Raji (cell line): ENCODE data around the gene CCDC50.

ENCODE experiments used
- POLR2A ChIP-seq: IDR thresholded peaks from 2 replicates; pipeline ENCODE4 v1.6.1; 2011; ENCODE audit warnings: low read depth, low read length, control low read depth; ENCODE audit not compliant: insufficient read depth

CCDC50 gene

DNA sequence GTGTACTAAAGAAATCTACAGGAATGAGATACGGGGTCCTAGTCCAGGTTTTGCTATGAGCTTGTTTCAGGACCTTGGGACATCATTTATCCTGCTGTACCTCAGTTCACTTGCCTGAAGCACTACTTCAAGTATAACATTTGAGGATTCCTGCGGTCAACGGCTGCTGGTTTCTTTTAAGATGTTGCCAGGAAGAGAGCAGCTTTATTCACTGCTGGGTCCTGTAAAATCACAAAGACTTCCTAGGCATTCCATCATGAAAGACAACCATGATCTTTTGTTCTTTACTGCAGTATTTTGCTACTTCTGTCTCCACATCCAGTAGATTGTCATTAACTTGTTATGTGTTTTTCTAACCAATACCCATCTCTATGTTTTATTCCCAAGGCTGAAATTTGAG, 70.7 kb downstream of the CCDC50 start:
- TF ChIP-seq POLR2A = no peak

GRCh38 chr3:191401775-191402357, 72.7 kb downstream of the CCDC50 start:
- TF ChIP-seq POLR2A = no peak

DNA sequence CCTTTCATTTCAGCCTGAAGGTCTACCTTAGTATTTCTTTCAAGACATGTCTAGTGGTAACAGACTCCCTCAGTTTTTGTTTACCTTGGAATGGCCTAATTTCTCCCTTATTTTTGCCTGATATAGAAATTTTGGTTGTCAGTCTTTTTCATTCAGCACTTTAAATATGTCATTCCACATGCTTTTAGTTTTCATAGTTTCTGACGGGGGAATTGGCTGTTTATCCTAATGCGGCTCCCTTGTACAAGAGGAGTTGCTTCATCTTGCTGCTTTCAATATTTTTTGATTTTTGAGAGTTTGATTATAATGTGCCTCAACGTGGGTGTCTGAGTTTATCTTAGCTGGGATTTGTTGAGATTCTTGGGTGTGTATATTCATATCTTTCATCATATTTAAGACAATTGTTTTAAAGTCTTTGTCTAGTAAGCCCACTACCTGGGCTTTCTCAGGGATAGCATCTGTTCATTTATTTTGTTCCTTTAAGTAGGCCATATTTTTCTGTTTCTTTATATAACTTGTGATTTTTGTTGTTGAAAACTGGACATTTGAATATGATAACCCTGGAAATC, 80.7 kb downstream of the CCDC50 start:
- no peak for TF ChIP-seq POLR2A

GRCh38 chr3:191412759-191413158, 83.6 kb downstream of the CCDC50 start:
- TF ChIP-seq POLR2A = no peak

DNA sequence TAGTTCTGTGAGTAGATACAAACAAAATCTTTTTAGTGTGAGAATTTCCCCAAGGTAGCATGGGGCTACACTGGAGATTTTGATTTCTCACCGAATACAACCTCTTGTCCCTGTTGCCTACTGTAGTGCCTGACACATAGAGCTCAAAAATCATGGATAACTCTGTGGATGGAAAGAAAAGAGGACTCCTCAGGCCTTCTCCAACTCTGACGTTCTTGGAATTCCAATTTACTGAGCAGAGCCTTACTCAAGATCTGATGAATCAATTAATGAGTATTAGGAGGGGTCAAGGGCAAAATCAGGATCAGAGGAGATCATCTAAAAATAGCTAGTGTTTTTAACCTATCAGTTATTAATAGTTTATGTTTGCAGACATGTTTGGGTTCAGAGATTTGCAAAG, 85.1 kb downstream of the CCDC50 start:
- no peak for TF ChIP-seq POLR2A

- no peak for TF ChIP-seq POLR2A
Measured at GRCh38 chr3:191414732-191415131, 85.5 kb downstream of the CCDC50 start.

DNA sequence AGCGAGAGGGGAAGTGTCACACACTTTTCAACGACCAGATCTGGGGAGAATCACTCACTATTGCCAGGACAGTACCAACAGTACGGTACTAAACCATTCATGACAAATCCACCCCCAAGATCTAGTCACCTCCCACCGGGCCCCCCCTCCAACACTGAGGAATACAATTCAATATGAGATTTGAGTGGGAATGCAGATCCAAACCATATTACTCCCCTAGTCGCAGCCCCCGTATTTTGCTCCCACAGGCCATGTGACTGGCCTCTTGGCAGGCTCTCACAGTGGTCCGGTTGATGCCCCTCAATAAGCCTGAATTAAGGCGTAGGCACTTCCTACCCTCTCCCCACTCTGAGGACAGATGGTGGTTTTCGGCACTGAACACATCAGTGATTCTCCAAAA, 86.4 kb downstream of the CCDC50 start:
- no peak for TF ChIP-seq POLR2A

GRCh38 chr3:191417457-191417729, 88.2 kb downstream of the CCDC50 start:
- no peak for TF ChIP-seq POLR2A

- TF ChIP-seq POLR2A = no peak
Measured at GRCh38 chr3:191420771-191421170, 91.6 kb downstream of the CCDC50 start.

- no peak for TF ChIP-seq POLR2A
Measured at GRCh38 chr3:191424881-191425280, 95.7 kb downstream of the CCDC50 start.

DNA sequence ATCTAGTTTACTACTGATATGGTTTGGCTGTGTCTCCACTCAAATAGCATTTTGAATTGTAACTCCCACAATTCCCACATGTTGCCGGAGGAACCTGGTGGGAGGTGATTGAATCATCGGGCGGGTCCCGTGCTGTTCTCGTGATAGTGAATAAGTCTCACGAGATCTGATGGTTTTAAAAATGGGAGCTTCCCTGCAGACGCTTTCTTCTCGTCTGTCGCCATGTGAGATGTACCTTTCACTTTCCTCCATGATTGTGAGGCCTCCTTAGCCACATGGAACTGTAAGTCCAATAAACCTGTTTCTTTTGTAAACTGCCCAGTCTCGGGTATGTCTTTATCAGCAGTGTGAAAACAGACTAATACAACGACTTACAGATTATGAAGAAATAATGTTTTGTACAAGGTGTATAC, 96.1 kb downstream of the CCDC50 start:
- no peak for TF ChIP-seq POLR2A

DNA sequence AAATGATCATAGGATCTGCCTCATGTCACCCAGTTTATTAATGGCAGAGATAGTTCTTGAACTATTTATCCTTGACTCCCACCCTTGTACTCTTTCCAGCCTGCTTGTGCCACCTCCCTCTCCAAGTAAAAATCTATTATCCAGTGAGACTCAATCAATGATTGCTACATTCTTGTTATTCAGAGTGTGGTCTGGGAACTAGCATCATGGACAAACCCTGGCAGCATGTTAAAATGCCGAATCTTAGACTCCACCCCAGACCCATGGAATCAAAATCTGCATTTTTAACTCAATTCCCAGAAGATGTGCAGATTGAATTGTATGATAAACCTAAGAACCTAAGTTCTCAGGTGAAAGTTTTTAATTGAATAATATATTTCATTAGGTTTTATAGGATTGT, 97.1 kb downstream of the CCDC50 start:
- no peak for TF ChIP-seq POLR2A

DNA sequence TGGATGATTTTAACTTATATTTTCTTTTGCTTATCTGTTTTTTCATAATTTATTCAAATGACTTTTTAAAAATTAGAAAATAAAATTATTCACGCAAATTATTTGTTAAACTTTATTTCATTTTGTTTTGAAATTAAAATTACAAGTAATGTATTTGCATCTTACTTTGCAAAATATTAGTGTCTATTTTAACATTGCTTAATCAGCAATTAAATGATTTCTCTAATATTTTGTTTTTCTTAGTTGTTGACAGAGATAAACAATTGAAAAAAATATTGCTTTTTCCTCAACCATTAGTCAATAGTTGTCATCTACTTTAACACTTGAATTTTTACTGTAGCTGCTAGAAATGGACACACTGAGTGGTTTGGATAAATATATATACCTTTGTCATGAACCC, 99.0 kb downstream of the CCDC50 start:
- TF ChIP-seq POLR2A = no peak

- no peak for TF ChIP-seq POLR2A
Measured at GRCh38 chr3:191430103-191430502, 100.9 kb downstream of the CCDC50 start.

GRCh38 chr3:191431160-191431822, 102.1 kb downstream of the CCDC50 start:
- no peak for TF ChIP-seq POLR2A

DNA sequence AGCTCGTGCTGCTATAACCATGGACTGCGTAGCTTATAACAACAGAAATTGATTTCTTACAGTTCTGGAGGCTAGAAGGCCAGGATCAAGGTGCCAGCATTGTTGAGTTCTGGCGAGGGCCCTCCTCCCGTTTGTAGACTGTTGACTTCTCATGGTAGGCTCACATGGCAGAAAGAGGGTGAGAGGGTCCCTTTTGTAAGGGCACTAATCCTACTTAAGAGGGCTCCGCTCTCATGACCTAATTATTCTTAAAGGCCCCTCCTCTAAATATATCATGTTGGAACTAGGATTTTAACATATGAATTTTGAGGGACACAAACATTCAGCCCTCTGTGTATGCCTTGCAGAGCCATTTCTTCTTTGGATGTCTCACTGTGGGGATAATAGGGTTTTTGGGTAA, 103.0 kb downstream of the CCDC50 start:
- no peak for TF ChIP-seq POLR2A

- no peak for TF ChIP-seq POLR2A
Measured at GRCh38 chr3:191434024-191434423, 104.8 kb downstream of the CCDC50 start.
